Endodermal cell (in vitro differentiated cells): ENCODE results near the gene ATXN1. TPM values are rescaled to one million over a fixed set of nuclear protein-coding genes. Genes with fewer than 3 reads are reported as not detected.

Experiments
- DNase-seq: peaks from one replicate; pipeline ENCODE4 v3.0.0-alpha.2; 2017
- H3K27ac ChIP-seq: 2 replicates; pipeline ENCODE4 v1.5.1; 2013; ENCODE audit warnings: mild to moderate bottlenecking, low read depth, low read length, moderate library complexity
- H3K27me3 ChIP-seq: 2 replicates; pipeline ENCODE4 v1.6.1; 2013; ENCODE audit warnings: mild to moderate bottlenecking, low read length, moderate library complexity; ENCODE audit not compliant: insufficient read depth, control insufficient read depth, poor library complexity, severe bottlenecking
- H3K36me3 ChIP-seq: 2 replicates; pipeline ENCODE4 v1.7.0; 2013; ENCODE audit warnings: mild to moderate bottlenecking, low read length, moderate library complexity; ENCODE audit not compliant: control insufficient read depth, insufficient read depth
- H3K4me1 ChIP-seq: one replicate; pipeline ENCODE4 v1.7.0; 2013; ENCODE audit warnings: low read length; ENCODE audit not compliant: control insufficient read depth, insufficient read depth
- H3K4me3 ChIP-seq: 2 replicates; pipeline ENCODE4 v1.5.1; 2013; ENCODE audit warnings: mild to moderate bottlenecking, low read length, moderate library complexity
- H3K9ac ChIP-seq: 2 replicates; pipeline ENCODE4 v1.6.1; 2013; ENCODE audit warnings: mild to moderate bottlenecking, low read length, moderate library complexity; ENCODE audit not compliant: poor library complexity, severe bottlenecking; ENCODE audit errors: extremely low read depth
- H3K9me3 ChIP-seq: 2 replicates; pipeline ENCODE4 v1.6.1; 2013; ENCODE audit warnings: mild to moderate bottlenecking, low read length, moderate library complexity; ENCODE audit not compliant: control insufficient read depth
- H3K27ac Mint-ChIP-seq: 2 replicates; pipeline ENCODE4 v1.8.0; 2020; ENCODE audit warnings: mixed read lengths
- H3K27me3 Mint-ChIP-seq: 2 replicates; pipeline ENCODE4 v1.8.0; 2021; ENCODE audit warnings: mild to moderate bottlenecking, mixed read lengths; ENCODE audit not compliant: insufficient read depth
- H3K36me3 Mint-ChIP-seq: 2 replicates; pipeline ENCODE4 v1.8.0; 2020; ENCODE audit warnings: low read depth, mixed read lengths
- H3K4me1 Mint-ChIP-seq: 2 replicates; pipeline ENCODE4 v1.8.0; 2020; ENCODE audit warnings: mixed read lengths
- H3K4me3 Mint-ChIP-seq: 2 replicates; pipeline ENCODE4 v1.8.0; 2020; ENCODE audit warnings: mild to moderate bottlenecking, moderate library complexity, mixed read lengths
- H3K9me3 Mint-ChIP-seq: 2 replicates; pipeline ENCODE4 v1.8.0; 2020; ENCODE audit warnings: mild to moderate bottlenecking, mixed read lengths
- WGBS, 2 experiments: methylation state at CpG; one replicate each; pipeline versions ENCODE4 v1.1.5 to v1.1.7; 2013; ENCODE audit warnings: missing lambda C conversion rate in 2 of 2, mixed read lengths in 1 of 2; ENCODE audit not compliant: insufficient coverage in 1 of 2, insufficient read length in 1 of 2; 5-methylcytosine and 5-hydroxymethylcytosine counted together
- total RNA-seq, 2 donors: library from RNA; stranded (reverse); fragmentation: NEBNext Ultra II Directional in 1 of 2; extraction: Animal tissue kit (Norgen Biotek cat#: 25700) in 1 of 2; gene quantifications; 2 replicates in 1 of 2; 3 replicates in 1 of 2; pipeline ENCODE4 v1.2.1, GENCODE V29; 2021
- TF ChIP-seq, protein P1 (sequence below): fragments of 200-600 bp; sonication (generic); conservative IDR thresholded peaks from 2 replicates; pipeline ENCODE4 v1.5.0; 2021; ENCODE audit warnings: antibody characterized with exemption, mild to moderate bottlenecking

ATXN1 gene
- total RNA-seq, 2 donors from 2014 or later: 10.4 to 15.9 TPM

GRCh38 chr6:16658348-16659034, 102.8 kb downstream of the ATXN1 start:
- peaks cover 15% of the 10 kb centered on the region for H3K9me3 Mint-ChIP-seq
- TF ChIP-seq, protein P1, sequence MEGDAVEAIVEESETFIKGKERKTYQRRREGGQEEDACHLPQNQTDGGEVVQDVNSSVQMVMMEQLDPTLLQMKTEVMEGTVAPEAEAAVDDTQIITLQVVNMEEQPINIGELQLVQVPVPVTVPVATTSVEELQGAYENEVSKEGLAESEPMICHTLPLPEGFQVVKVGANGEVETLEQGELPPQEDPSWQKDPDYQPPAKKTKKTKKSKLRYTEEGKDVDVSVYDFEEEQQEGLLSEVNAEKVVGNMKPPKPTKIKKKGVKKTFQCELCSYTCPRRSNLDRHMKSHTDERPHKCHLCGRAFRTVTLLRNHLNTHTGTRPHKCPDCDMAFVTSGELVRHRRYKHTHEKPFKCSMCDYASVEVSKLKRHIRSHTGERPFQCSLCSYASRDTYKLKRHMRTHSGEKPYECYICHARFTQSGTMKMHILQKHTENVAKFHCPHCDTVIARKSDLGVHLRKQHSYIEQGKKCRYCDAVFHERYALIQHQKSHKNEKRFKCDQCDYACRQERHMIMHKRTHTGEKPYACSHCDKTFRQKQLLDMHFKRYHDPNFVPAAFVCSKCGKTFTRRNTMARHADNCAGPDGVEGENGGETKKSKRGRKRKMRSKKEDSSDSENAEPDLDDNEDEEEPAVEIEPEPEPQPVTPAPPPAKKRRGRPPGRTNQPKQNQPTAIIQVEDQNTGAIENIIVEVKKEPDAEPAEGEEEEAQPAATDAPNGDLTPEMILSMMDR: no peak
- H3K27me3 Mint-ChIP-seq: no peaks in the 10 kb centered on the region
- no peaks in the 10 kb centered on the region for H3K27me3 ChIP-seq
- peaks cover 6% of the 10 kb centered on the region for H3K36me3 Mint-ChIP-seq
- DNase-seq: peak; percentile 51
- 49 to 63% methylated on average over 3 to 5 of the region's 5 CpGs for WGBS, 2 experiments
- H3K4me1 ChIP-seq: peaks cover 15% of the 10 kb centered on the region
- peaks cover 14% of the 10 kb centered on the region for H3K9me3 ChIP-seq
- H3K4me3 Mint-ChIP-seq: no peak overlapping the region
- H3K27ac ChIP-seq: no peak overlapping the region
- no peak overlapping the region for H3K4me3 ChIP-seq
- no peak overlapping the region for H3K27ac Mint-ChIP-seq
- H3K36me3 ChIP-seq: peaks cover 3% of the 10 kb centered on the region
- H3K9ac ChIP-seq: no peak overlapping the region
- H3K4me1 Mint-ChIP-seq: peaks cover 35% of the 10 kb centered on the region

GRCh38 chr6:16657768-16658167, 103.5 kb downstream of the ATXN1 start:
- Mint-ChIP-seq H3K9me3 (peaks cover 15% of the 10 kb centered on the region), H3K4me1 (peaks cover 40% of the 10 kb centered on the region), H3K27me3 (no peaks in the 10 kb centered on the region), H3K27ac (no peak overlapping the region), H3K36me3 (peaks cover 6% of the 10 kb centered on the region), H3K4me3 (no peak overlapping the region)
- H3K27ac ChIP-seq: no peak overlapping the region
- no peak overlapping the region for H3K4me3 ChIP-seq
- H3K27me3 ChIP-seq: no peaks in the 10 kb centered on the region
- H3K9me3 ChIP-seq: peaks cover 14% of the 10 kb centered on the region
- TF ChIP-seq, protein P1: no peak
- H3K36me3 ChIP-seq: peaks cover 3% of the 10 kb centered on the region
- no peak overlapping the region for H3K9ac ChIP-seq
- 80 to 93% methylated on average over 1 of the region's 1 CpG for WGBS, 2 experiments
- H3K4me1 ChIP-seq: peaks cover 17% of the 10 kb centered on the region
- DNase-seq: no peak

GRCh38 chr6:16656451-16656850, 104.8 kb downstream of the ATXN1 start:
- Mint-ChIP-seq H3K4me3 (no peak overlapping the region), H3K27ac (no peak overlapping the region), H3K27me3 (no peaks in the 10 kb centered on the region), H3K4me1 (peaks cover 40% of the 10 kb centered on the region), H3K36me3 (no peaks in the 10 kb centered on the region), H3K9me3 (peaks cover 3% of the 10 kb centered on the region)
- H3K27ac ChIP-seq: no peak overlapping the region
- H3K36me3 ChIP-seq: peaks cover 2% of the 10 kb centered on the region
- no peak for DNase-seq
- H3K27me3 ChIP-seq: no peaks in the 10 kb centered on the region
- H3K9me3 ChIP-seq: peaks cover 3% of the 10 kb centered on the region
- TF ChIP-seq, protein P1: no peak
- 97 to 100% methylated on average over 4 of the region's 4 CpGs for WGBS, 2 experiments
- H3K9ac ChIP-seq: no peak overlapping the region
- H3K4me3 ChIP-seq: no peak overlapping the region
- peaks cover 21% of the 10 kb centered on the region for H3K4me1 ChIP-seq
